GM21381 (cell line): Measurements from ENCODE around the gene NEURL1.

Experiments used
- ATAC-seq: cut with Tn5 transposase; IDR thresholded peaks from one replicate; pipeline ENCODE4 v1.9.1; 2021; ENCODE audit warnings: mild to moderate bottlenecking, moderate library complexity; ENCODE audit not compliant: unreplicated experiment

Gene NEURL1

DNA sequence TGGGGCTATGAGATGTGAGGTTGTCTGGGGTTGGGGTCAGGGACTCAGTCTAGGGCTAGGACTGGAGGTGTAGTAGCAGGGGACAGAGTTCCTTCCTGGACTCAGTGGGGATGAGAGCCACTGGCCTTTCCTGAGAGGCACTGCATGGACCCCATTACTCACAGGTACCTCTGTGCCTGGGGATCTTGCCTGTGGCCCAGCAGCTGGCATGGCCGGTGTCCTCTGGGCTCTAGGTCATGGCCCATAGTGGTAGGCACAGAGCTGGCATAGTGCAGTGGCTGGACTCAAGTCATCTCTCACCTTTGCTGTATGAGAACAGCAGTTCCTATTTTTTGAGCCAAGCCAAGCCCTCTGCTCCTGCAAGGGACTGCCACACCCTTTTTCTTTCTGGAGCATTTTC is 51.9 kb downstream of the NEURL1 start:
- no peak for ATAC-seq

DNA sequence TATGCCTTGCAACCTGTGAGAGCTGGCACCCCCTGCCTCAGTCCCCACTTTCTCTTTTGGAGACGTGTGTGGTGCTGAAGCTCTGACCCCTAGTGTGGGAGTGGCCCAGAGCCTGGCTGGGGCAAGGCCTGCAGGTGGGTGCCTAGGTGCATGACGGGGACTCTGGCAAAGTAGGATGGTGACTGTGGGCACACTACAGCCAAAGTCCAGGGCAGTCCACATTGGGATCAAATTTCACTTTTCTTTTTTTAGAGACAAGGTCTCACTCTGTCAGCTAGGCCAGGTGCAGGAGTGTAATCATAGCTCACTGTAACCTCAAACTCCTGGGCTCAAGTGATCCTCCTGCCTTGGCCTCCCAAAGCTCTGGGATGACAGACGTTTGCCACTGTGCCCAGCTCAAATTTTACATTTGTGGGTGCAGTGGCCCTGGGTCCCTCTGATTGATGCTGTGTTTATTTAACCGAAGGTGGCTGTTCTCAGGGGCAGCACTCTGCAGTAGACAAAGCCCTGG is 52.3 kb downstream of the NEURL1 start:
- no peak for ATAC-seq

DNA sequence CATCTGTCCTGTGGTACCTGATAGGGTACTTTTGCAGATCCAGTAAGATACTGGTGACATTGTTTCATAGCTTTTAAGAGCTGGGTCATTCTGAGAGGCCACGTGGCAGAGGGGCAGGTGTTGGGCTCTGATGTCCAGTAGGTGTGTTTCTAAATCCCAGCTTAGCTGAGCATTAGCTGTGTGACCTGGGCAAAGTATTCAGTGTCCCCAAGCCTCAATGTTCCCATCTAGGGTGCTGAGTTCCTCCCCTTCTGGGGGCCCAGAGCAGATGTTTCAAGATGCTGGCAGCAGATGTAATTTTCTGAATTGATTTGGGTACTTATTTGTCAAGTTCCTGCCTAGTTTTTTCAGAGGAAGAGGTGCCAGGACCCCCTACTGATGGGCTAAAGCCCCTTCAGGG is 52.9 kb downstream of the NEURL1 start:
- no peak for ATAC-seq

DNA sequence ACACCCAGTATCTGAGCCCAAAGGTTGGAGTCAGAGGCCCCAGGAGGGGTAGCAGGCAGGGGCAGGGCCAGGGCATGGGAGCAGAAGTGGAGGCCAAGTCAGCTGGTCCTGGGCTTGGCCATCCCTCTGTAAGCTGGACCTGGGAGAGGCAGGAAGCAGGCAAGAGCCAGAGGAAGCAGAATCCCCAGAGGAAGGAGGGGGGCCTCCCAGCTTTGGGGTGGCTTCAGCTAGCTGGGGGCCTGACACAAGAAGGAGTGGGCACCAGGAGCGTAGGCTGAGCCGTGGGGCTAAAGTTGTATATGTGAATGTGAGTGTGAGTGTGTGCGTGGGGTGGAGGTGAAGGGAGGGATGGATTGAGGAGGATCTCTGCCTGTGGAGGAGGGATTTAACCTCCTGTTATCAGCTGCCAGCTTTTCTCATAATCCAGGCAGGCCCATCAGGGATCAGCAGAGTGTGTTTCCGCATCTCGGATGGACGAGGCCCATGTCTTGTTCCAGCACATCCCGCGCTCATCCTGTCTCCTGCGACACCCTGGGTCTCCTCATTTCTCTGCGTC is 54.0 kb downstream of the NEURL1 start:
- no peak for ATAC-seq

DNA sequence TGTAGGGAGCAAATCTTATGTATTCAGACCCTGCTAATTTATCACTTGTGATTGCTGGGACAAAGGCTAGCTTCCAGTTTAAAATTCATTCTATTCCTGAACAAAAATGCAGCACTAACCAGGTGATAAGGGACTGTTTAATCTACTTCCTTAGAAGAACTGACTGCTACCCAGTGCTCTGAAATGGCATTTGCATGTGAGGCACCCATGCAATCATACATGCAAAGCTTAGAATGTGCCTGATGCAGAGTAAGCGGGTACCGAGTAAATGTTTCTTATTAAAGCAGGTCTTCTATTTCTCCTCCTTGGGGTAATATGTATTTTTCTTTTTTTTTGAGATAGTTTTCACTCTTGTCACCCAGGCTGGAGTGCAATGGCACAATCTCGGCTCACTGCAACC is 54.5 kb downstream of the NEURL1 start:
- ATAC-seq, result no peak

DNA sequence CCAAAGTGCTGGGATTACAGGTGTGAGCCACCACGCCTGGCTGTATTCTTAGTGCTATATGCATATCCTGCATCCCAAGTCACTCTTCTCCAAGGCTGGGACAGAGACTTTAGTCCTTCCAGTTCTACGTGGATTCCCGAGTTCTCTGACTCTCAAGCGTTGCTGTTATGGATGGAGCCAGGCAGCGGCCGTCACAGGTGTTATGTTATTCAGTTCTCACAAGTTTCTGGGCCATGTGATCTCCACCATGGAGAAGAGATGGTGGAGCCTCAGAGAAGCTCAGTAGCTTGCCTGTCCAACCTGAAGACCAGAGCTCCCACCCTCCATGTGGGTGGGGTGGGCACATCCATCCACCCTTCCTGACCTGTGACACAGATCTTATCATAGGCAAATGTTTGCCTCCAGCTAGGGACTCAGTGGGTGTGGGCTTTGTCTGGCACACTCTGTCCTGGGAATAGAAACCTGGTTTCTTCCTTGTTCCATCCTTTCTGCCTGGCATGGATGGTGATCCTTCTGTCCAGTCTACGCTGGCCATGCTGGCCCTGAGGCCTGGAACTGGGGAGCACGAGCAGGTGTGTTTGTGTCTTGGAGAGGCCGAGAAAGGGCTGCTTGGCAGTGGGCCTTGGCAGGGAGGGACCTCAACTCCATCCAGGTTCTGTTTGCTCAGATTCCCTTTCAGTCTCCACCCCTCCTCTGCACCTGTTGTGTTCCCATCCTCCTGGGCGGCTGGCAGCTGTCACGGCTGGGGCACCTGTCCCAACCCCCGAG is 55.3 kb downstream of the NEURL1 start:
- ATAC-seq, result no peak

DNA sequence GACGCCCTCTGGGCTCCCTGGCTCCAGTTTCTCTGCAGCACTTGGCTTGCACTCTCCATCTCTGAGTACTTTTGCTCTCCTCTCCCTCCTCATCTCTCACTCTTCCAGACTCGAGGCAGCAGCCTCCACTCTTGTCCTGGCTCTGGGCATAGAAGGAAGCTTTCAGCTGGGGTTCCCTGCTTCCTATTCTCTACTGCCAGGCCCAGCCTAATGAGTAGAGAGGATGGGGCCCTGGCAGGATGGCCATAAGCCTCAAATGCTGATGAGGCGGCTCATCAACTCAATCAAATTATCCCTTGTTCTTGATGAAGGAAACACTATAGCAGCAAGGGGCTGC is 55.8 kb downstream of the NEURL1 start:
- ATAC-seq, result no peak

DNA sequence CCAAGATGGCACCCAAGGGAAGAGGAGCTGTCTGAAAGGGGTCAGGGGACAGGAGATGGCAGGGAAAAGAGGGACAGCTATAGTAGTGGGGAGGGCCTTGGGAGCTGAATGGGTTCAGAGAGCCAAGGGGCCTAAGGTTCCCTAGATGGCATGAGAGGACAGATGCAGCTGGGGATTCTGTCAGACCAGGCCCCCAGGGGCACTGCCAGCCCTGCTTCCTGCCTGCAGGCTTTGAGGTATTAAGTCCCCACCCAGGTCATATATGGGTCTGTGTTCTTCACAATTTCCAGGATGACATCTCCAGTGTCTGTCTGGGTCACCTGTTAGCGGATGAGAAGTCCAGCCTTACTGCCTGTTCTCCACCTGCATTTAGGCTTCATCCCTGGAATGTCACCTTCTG is 56.7 kb downstream of the NEURL1 start:
- ATAC-seq, result no peak

DNA sequence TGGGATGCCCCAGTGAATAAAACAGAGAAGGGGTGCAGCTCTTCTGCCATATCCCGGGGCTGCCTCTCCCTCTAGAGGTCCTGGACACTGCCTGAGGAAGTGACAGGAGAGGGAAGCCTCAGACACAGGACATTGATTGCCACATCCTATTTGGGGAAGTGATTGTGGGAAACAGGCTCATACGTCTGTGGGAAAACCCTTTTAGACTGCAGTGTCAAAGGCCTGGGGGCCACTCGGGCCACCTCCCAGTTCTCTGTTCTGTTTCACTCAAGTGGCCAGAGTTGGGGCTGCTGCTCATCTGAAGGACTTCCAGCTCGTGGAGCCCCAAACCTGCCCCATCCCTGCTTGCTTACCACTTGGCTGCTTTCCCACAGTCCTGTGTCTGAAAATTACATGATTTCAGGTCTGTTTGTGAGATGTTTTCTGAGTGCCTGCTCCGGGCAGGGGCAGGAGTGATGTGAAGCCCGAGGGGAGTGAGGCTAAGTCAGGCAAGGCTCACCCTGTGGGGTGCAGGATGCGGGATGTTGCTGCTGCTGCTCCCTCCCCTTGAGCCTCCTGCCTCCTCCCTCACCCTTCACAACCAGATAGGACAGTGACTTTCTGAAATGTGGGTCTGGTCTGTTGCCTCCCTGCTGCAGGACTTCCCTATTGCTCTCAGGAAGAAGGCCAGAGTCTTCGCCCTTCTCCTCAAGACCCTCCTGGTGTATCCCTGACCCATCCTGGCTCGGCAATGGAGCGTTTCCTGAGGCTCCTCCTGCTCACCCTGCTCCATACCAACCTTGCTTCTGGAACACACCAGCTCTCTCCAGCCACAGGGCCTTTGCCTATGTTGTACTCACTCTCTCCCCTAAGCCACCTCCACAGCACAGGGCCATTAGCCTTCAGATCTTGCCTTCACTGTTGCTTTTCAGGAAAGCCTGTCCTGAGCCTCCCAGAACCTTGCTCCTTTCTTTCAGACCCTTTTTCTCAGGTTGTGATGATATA is 58.4 kb downstream of the NEURL1 start:
- no peak for ATAC-seq

DNA sequence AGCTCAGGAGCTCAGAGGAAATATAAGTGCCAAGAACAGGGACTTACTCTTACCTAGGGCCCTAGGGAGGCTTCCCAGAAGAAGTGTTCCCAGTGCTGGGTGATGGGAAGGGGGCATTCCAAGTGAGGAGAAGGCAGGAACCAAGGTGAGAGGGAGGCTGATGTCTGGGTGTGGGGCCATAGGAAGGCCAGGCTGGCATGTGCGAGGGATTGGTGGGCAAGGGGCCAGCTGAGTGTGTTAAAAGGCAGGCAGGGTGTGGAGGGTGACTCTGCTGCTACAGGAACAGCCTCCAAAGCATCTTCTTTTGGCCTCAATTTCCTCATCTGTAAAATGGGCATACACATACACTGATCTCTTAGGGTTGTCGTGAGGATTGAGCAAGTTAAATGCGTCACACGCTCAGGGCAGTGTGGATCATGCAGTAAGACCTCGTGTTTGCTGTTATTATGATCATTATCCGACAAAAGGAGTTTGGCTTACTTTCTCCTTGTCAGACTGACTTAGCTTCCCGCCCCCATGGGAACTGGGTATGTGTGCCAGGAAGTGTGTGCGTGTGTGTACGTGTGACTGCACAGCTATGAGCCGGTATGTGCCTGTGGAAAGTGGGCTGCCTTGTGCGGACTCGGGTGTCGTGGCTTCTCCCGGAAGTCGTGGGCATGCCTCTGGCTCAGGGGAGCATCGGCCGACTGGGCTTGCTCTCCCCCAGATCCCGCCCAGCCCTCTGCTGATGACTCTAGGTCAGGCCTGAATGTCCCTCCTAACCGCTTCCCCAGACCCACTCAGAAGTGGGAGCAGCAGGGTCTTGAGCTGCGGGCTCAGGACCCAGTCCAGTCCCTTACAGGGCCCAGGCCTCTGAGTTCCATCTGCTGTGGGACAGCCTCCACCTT is 59.6 kb downstream of the NEURL1 start:
- no peak for ATAC-seq

DNA sequence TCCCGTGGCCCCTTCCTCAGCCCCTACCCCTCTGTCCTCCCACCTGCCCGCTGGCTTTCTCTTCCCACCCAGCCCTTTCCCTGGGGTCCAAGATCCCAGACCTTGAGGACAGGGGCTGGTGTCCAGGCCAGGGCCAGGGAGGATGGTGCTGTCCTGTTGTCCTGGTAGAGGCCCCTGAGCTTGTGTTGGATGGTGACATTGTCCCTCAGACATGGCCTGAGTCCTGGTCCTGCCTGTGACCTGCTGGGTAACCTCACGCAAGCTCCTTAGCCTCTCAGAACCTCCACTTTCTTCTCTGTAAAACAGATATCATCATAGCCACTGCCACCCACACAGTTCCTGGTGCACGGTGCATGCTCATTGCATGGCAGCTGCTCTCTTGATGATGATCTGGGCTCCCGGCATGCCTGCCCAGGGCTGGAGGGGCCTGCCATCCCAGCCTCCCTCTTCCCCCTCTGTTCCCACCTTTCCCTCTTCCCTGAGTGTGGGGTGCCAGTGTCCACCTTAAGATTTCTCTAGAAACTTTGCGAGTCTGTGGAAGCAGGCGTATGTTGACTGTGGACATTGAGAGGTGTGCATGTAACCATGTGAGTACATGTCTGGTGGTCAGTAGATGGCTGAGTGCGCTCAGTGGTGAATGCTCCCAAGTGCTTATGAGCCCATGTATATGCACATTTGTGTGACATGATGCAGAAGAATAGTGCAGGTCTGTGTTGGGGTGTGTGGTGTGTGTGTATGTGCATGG is 60.4 kb downstream of the NEURL1 start:
- no peak for ATAC-seq

DNA sequence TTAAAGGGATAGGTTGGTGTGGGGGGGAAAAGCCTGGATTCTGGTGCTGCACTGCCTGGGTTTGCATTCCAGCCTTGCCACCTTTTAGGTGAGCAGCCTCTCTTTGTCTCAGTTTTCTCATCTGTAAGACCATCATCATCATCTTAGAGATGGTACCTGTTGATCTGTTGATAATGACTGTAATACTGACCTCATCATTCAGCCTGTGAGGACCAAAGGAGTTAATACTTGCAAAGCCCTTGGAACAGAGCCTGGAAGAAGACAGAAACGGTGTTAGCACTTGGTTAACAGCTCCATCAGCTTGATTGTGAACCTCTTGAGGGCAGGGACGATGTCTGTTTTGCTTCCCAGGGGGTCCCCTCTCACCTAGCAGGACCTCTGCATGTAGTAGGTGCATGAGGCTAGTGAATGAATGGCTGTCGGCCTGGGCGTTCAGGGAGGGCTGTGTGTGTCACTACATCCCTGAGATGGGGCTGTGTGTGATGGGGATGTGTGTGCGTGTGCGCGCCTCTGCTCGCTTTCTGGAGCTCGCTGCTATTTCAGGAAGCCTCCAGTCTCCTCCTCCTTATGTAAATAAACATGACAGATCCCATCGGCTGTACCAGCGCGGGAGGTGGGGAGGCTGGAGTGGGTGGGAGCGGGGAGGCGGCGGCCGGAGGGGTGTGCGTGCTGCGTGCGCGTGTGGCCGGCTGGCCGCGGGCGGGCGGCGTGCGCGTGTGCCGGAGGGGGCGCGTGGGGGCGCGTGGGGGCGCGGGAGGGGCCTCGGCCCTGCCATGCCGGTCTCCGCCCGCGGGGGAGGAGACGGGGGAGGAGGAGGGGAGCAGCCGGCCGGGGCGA is 61.2 kb downstream of the NEURL1 start:
- no peak for ATAC-seq

DNA sequence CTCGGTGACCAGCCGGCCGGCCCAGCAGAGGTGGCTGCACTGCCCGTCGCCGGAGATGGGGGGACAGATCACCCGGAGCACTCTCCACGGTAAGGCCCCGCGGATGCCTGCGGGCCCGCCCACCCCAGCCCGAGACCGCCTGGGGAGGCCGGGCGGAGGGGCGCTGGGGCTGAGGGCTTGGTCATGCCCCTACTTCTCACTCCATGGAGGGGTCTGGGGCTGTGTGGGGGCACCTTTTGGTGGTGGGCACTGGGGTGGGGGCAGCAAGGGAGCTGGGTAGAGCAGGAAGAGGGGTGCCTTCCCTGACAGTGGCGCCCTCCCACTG is 61.8 kb downstream of the NEURL1 start:
- ATAC-seq, result no peak

DNA sequence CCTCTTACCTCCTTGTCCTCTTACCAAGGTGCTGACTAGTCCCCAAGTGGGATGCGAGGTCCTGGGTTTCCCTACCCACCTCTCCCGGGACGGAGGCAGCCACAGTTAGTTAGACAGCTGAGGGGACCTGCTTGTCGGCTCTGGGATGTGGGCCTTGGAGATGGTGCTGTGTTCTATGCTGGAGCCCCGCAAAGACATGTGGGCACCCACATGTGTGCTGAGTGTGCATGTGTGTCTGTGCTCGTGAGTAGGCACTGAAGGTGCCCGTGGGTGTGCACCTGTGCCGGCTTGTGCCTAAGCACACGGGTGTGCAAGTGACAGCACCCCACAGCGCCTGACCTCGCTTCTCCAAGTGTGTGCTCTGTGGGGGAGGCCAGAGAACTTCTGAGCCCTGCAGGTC is 62.2 kb downstream of the NEURL1 start:
- no peak for ATAC-seq

DNA sequence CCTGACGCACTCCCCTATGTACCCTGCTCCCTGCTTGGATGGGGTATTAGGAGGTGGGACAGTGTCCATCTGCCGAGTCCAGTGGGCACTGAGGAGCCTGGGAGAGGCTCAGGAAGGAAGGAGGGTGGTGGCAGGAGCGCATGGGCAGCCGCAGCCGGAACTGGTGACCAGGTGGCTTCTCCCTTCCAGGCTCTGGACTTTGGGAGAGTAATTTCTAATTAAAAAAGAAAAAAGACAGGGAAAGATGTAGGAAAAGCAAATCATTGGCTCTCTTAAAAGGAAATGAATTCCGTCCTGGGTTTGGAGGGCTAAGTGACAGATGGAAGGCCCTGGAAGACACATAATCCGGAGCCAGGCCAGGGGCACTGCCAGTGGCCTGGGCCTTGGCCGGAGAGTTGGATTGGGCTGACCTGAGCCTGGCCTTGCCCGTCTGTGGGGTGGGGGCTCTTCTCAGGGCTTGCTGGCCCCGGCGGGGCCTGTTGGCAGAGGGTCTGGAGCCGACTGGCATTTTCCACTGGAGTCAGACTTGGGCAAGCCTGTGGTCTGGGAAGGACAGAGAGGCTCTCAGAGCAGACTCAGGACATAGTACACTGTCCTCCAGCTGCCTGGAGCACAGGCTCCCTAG is 63.0 kb downstream of the NEURL1 start:
- ATAC-seq, result no peak

DNA sequence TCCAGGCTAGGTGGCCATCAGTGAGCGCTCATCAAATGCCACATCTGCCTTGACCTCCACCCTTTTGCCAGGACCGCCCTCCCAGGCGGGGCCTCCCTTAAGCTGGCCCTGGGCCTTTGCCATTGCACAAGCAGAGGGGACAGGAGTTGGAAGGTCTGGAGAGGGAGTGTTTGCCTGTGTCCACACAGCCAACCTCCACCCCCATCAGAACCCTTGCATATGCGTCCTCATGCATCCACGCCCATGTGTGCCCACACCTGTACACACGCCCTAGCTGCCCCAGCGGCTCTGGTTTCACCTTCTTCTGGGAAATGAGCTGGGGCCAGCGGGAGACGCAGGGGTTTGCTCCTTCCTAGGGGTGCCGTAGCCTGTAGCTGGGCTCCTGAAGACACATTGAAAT is 64.0 kb downstream of the NEURL1 start:
- ATAC-seq, result no peak

DNA sequence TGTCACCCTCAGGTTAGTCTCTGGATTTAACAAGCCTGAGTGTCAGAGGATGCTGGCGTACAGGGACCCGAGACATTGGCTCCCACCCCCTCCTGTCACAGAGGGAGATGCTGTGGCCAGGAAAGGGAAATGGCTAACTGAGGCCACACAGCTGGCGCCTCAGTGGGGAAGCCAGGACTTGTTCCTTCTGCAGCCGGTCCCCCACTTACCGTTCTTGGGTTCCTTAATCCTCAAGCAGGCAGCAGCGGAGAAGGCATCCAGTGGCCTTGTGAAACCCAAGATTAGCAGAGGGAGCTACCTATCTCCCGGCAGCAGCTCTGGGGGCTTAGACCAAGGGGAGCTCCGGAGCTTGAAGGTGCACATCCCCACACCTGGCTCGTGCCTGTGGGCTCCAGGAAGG is 65.4 kb downstream of the NEURL1 start:
- no peak for ATAC-seq

DNA sequence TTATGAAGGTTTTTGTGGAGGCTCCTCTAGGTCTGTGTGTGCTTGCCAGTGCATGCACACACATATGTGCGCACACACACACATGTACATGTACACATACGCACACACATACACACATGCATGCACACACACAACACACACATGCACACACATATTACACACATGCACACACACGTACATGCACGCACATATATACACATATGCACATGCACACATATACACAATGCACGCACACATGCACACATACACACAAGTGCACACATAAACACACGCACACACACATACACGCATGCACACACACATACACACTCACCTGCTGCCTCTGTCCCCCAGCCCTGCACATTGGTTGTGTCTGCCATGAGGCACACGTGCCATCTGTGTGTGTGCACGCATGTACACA is 66.3 kb downstream of the NEURL1 start:
- no peak for ATAC-seq

DNA sequence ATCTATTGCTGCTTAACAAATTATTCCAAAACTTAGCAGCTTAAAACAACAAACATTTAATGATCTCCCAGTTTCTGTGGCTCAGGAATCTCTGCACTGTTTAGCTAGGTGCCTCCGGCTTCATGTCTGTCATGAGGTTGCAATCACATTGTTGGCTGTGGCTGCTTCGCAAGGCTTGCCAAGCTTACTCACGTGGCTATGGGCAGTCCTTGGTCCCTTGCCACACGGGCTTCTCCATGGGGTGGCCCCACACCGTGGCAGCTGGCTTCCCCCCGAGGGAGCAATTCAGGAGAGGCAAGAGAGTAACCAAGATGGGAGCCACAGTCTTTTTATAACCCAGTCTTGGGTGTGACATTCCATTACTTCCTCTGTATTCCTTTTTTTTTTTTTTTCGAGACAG is 67.4 kb downstream of the NEURL1 start:
- ATAC-seq, result no peak
